Dendritic cell treated with granulocyte-macrophage colony-stimulating factor and Interleukin-4, amounts not matched to agents 40 ng/mL and 50 ng/mL, for 4 days (primary cell): ENCODE results near the gene IFNK.
"Not testable (repeated sequence)": the region's sequence is repeated elsewhere in the genome, so short reads cannot be mapped to it uniquely, and the experiment has no call there.

ENCODE experiments used
- H3K27ac Mint-ChIP-seq: one replicate; pipeline ENCODE4 v1.8.0; 2022; ENCODE audit warnings: mild to moderate bottlenecking, mixed read lengths
- H3K27me3 Mint-ChIP-seq: one replicate; pipeline ENCODE4 v1.8.0; 2022; ENCODE audit warnings: mild to moderate bottlenecking, mixed read lengths
- H3K36me3 Mint-ChIP-seq: one replicate; pipeline ENCODE4 v1.8.0; 2022; ENCODE audit warnings: low read depth, mixed read lengths
- H3K4me1 Mint-ChIP-seq: one replicate; pipeline ENCODE4 v1.8.0; 2022; ENCODE audit warnings: low read depth, mixed read lengths
- H3K4me3 Mint-ChIP-seq: one replicate; pipeline ENCODE4 v1.8.0; 2022; ENCODE audit warnings: mild to moderate bottlenecking, moderate library complexity, mixed read lengths
- H3K9me3 Mint-ChIP-seq: one replicate; pipeline ENCODE4 v1.8.0; 2022; ENCODE audit warnings: mixed read lengths
- intact Hi-C: fragments of 100-400 bp; cut with micrococcal nuclease; formaldehyde crosslinking; loops from one replicate; pipeline ENCODE4 v1.15.0; 2022

Gene IFNK

GRCh38 chr9:27496135-27496504 lies 28.0 kb upstream of the IFNK start:
- H3K27me3 Mint-ChIP-seq, result no peaks in the 10 kb centered on the region
- no peaks in the 10 kb centered on the region for H3K9me3 Mint-ChIP-seq
- peaks cover 39% of the 10 kb centered on the region for H3K36me3 Mint-ChIP-seq
- no peak overlapping the region for H3K4me3 Mint-ChIP-seq
- peaks cover 55% of the 10 kb centered on the region for H3K4me1 Mint-ChIP-seq
- no peak overlapping the region for H3K27ac Mint-ChIP-seq
- intact Hi-C loops, result no loop called here

- intact Hi-C loops, result no loop called here
- Mint-ChIP-seq H3K27me3 (no peaks in the 10 kb centered on the region), H3K9me3 (no peaks in the 10 kb centered on the region), H3K4me3 (no peak overlapping the region), H3K27ac (no peak overlapping the region), H3K4me1 (peaks cover 62% of the 10 kb centered on the region), H3K36me3 (peaks cover 33% of the 10 kb centered on the region)
Measured at GRCh38 chr9:27497883-27498417, 26.1 kb upstream of the IFNK start.

- Mint-ChIP-seq H3K27me3 (no peaks in the 10 kb centered on the region), H3K4me1 (peaks cover 70% of the 10 kb centered on the region), H3K36me3 (peaks cover 36% of the 10 kb centered on the region), H3K9me3 (no peaks in the 10 kb centered on the region), H3K4me3 (no peak overlapping the region), H3K27ac (no peak overlapping the region)
- intact Hi-C loops, result no loop called here
Measured at GRCh38 chr9:27499451-27499850, 24.6 kb upstream of the IFNK start.

GRCh38 chr9:27500902-27501301 lies 23.2 kb upstream of the IFNK start:
- peaks cover 75% of the 10 kb centered on the region for H3K4me1 Mint-ChIP-seq
- peaks cover 39% of the 10 kb centered on the region for H3K36me3 Mint-ChIP-seq
- H3K27me3 Mint-ChIP-seq, H3K9me3 Mint-ChIP-seq, H3K4me3 Mint-ChIP-seq, intact Hi-C loops: not testable (repeated sequence)
- H3K27ac Mint-ChIP-seq, result peak overlapping the region; percentile 63

- H3K27me3 Mint-ChIP-seq, result no peaks in the 10 kb centered on the region
- H3K4me1 Mint-ChIP-seq, result peaks cover 70% of the 10 kb centered on the region
- intact Hi-C loops, result no loop called here
- no peak overlapping the region for H3K4me3 Mint-ChIP-seq
- peaks cover 41% of the 10 kb centered on the region for H3K36me3 Mint-ChIP-seq
- peak overlapping the region; percentile 15 for H3K27ac Mint-ChIP-seq
- H3K9me3 Mint-ChIP-seq, result no peaks in the 10 kb centered on the region
Measured at GRCh38 chr9:27503623-27504022, 20.5 kb upstream of the IFNK start.

GRCh38 chr9:27504259-27504658 lies 19.8 kb upstream of the IFNK start:
- intact Hi-C loops, result no loop called here
- Mint-ChIP-seq H3K36me3 (peaks cover 48% of the 10 kb centered on the region), H3K4me3 (no peak overlapping the region), H3K27ac (peak overlapping the region; percentile 15), H3K27me3 (no peaks in the 10 kb centered on the region), H3K9me3 (no peaks in the 10 kb centered on the region), H3K4me1 (peaks cover 75% of the 10 kb centered on the region)

- Mint-ChIP-seq H3K4me1 (peaks cover 81% of the 10 kb centered on the region), H3K27ac (no peak overlapping the region)
- intact Hi-C loops, result no loop called here
Measured at GRCh38 chr9:27505744-27506161, 18.3 kb upstream of the IFNK start.

GRCh38 chr9:27506981-27507380 lies 17.1 kb upstream of the IFNK start:
- H3K27ac Mint-ChIP-seq, result no peak overlapping the region
- H3K9me3 Mint-ChIP-seq, result no peaks in the 10 kb centered on the region
- H3K4me1 Mint-ChIP-seq, result peaks cover 75% of the 10 kb centered on the region
- H3K36me3 Mint-ChIP-seq, result peaks cover 71% of the 10 kb centered on the region
- intact Hi-C loops, result no loop called here
- H3K4me3 Mint-ChIP-seq, result no peak overlapping the region
- no peaks in the 10 kb centered on the region for H3K27me3 Mint-ChIP-seq

More at GRCh38 chr9:27505744-27506161, 18.3 kb upstream of the IFNK start:
- no peak overlapping the region for H3K4me3 Mint-ChIP-seq
- no peaks in the 10 kb centered on the region for H3K9me3 Mint-ChIP-seq
- peaks cover 63% of the 10 kb centered on the region for H3K36me3 Mint-ChIP-seq
- no peaks in the 10 kb centered on the region for H3K27me3 Mint-ChIP-seq

- Mint-ChIP-seq H3K9me3 (no peaks in the 10 kb centered on the region), H3K4me1 (peaks cover 61% of the 10 kb centered on the region), H3K36me3 (peaks cover 72% of the 10 kb centered on the region), H3K27ac (no peak overlapping the region), H3K27me3 (no peaks in the 10 kb centered on the region), H3K4me3 (no peak overlapping the region)
- intact Hi-C loops, result no loop called here
Measured at GRCh38 chr9:27510780-27511179, 13.3 kb upstream of the IFNK start.

- H3K36me3 Mint-ChIP-seq, result peaks cover 72% of the 10 kb centered on the region
- intact Hi-C loops, result no loop called here
- H3K27me3 Mint-ChIP-seq, result no peaks in the 10 kb centered on the region
- no peaks in the 10 kb centered on the region for H3K9me3 Mint-ChIP-seq
- peak overlapping the region; percentile 31 for H3K27ac Mint-ChIP-seq
- peaks cover 61% of the 10 kb centered on the region for H3K4me1 Mint-ChIP-seq
- H3K4me3 Mint-ChIP-seq, result no peak overlapping the region
Measured at GRCh38 chr9:27511771-27512170, 12.3 kb upstream of the IFNK start.

- H3K9me3 Mint-ChIP-seq, result no peaks in the 10 kb centered on the region
- peaks cover 70% of the 10 kb centered on the region for H3K4me1 Mint-ChIP-seq
- no peak overlapping the region for H3K27ac Mint-ChIP-seq
- H3K36me3 Mint-ChIP-seq, result peaks cover 78% of the 10 kb centered on the region
- intact Hi-C loops, result no loop called here
- H3K27me3 Mint-ChIP-seq, result no peaks in the 10 kb centered on the region
- H3K4me3 Mint-ChIP-seq, result no peak overlapping the region
Measured at GRCh38 chr9:27514551-27514950, 9.5 kb upstream of the IFNK start.

GRCh38 chr9:27518006-27518405 lies 6.1 kb upstream of the IFNK start:
- peaks cover 68% of the 10 kb centered on the region for H3K4me1 Mint-ChIP-seq
- H3K4me3 Mint-ChIP-seq, result no peak overlapping the region
- intact Hi-C loops, result no loop called here
- H3K27ac Mint-ChIP-seq, result no peak overlapping the region
- H3K36me3 Mint-ChIP-seq, result peaks cover 81% of the 10 kb centered on the region
- H3K27me3 Mint-ChIP-seq, result no peaks in the 10 kb centered on the region
- H3K9me3 Mint-ChIP-seq, result no peaks in the 10 kb centered on the region

- no peak overlapping the region for H3K4me3 Mint-ChIP-seq
- peaks cover 65% of the 10 kb centered on the region for H3K4me1 Mint-ChIP-seq
- intact Hi-C loops, result no loop called here
Measured at GRCh38 chr9:27518809-27519208, 5.3 kb upstream of the IFNK start.

GRCh38 chr9:27519466-27520465 lies 4.3 kb upstream of the IFNK start:
- Mint-ChIP-seq H3K4me3 (no peak overlapping the region), H3K27me3 (no peaks in the 10 kb centered on the region), H3K36me3 (peaks cover 82% of the 10 kb centered on the region), H3K4me1 (peaks cover 64% of the 10 kb centered on the region), H3K9me3 (no peaks in the 10 kb centered on the region), H3K27ac (no peak overlapping the region)
- intact Hi-C loops, result no loop called here

More at GRCh38 chr9:27518809-27519208, 5.3 kb upstream of the IFNK start:
- Mint-ChIP-seq H3K36me3 (peaks cover 81% of the 10 kb centered on the region), H3K9me3 (no peaks in the 10 kb centered on the region), H3K27me3 (no peaks in the 10 kb centered on the region), H3K27ac (no peak overlapping the region)
